A549 (cell line): ENCODE measurements around the gene BACE1.

Experiments
- CEBPB ChIP-seq, 2 experiments: fragments of >200 bp in 1 of 2; sonication (Bioruptor Twin) in 1 of 2; formaldehyde crosslinking in 1 of 2; IDR thresholded peaks; 2 replicates each; pipeline ENCODE4 v1.6.1; 2012 to 2016
- HDAC2 ChIP-seq: fragments of 200-600 bp; sonication (generic); IDR thresholded peaks from 2 replicates; pipeline ENCODE4 v1.6.1; 2016
- POLR2A ChIP-seq: IDR thresholded peaks from 2 replicates; pipeline ENCODE4 v1.6.1; 2012; ENCODE audit warnings: mild to moderate bottlenecking, low read length
- RAD21 ChIP-seq, 2 experiments: fragments of >200 bp in 1 of 2; sonication (Bioruptor Twin) in 1 of 2; formaldehyde crosslinking in 1 of 2; IDR thresholded peaks in 1 of 2; conservative IDR thresholded peaks in 1 of 2; 2 replicates in 1 of 2; 3 replicates in 1 of 2; pipeline ENCODE4 v1.6.1; 2012 to 2018; ENCODE audit warnings: inconsistent platforms in 1 of 2
- RFX5 ChIP-seq: fragments of 450-650 bp; IDR thresholded peaks from 2 replicates; pipeline ENCODE4 v1.7.1; 2014; ENCODE audit warnings: antibody characterized with exemption, mild to moderate bottlenecking, moderate library complexity
- SREBF2 ChIP-seq: fragments of 450-650 bp; IDR thresholded peaks from 2 replicates; pipeline ENCODE4 v1.6.1; 2014; ENCODE audit warnings: mild to moderate bottlenecking, moderate library complexity
- TFCP2L1 ChIP-seq: fragments of 250-450 bp; sonication (Bioruptor Pico); IDR thresholded peaks from 2 replicates; pipeline ENCODE4 v1.5.0; 2021; ENCODE audit warnings: mild to moderate bottlenecking
- TF ChIP-seq, protein P1 (sequence below): fragments of >200 bp; sonication (Bioruptor Twin); formaldehyde crosslinking; IDR thresholded peaks from 3 replicates; pipeline ENCODE4 v1.5.1; 2016
- TF ChIP-seq, protein P2 (sequence below): IDR thresholded peaks from 2 replicates; pipeline ENCODE4 v1.6.1; 2012

DNA sequence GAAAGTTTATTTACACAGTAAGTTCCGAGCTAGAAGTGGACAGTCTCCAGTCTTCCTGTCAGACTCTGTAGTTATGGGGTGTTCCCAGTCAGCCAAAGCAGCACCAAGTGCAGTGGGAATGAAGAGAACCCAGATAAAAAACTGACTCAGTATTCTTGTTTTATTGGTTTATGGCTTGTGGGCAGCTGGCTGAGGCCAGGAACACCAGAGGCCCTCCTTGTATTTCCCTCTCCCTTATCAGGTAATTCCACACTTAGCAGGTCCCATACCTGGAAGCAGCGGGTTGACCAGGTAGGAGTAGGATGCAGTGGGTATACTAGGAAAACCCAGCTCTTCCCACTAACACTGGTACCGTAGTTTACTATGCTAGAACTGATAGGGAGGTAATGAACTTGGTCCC, 28.4 kb downstream of the BACE1 start:
- no peak for TF ChIP-seq RFX5
- TF ChIP-seq, protein P1, sequence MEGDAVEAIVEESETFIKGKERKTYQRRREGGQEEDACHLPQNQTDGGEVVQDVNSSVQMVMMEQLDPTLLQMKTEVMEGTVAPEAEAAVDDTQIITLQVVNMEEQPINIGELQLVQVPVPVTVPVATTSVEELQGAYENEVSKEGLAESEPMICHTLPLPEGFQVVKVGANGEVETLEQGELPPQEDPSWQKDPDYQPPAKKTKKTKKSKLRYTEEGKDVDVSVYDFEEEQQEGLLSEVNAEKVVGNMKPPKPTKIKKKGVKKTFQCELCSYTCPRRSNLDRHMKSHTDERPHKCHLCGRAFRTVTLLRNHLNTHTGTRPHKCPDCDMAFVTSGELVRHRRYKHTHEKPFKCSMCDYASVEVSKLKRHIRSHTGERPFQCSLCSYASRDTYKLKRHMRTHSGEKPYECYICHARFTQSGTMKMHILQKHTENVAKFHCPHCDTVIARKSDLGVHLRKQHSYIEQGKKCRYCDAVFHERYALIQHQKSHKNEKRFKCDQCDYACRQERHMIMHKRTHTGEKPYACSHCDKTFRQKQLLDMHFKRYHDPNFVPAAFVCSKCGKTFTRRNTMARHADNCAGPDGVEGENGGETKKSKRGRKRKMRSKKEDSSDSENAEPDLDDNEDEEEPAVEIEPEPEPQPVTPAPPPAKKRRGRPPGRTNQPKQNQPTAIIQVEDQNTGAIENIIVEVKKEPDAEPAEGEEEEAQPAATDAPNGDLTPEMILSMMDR, result no peak
- TF ChIP-seq TFCP2L1 (CRISPR knock-in tag), result no peak
- no peak for TF ChIP-seq POLR2A
- no peak for TF ChIP-seq RAD21 (conservative IDR thresholded peaks at IDR 0.05 in 1 of 2, IDR thresholded peaks at IDR 0.05 in 1 of 2)
- no peak for TF ChIP-seq CEBPB (IDR thresholded peaks at IDR 0.05)
- no peak for TF ChIP-seq SREBF2
- no peak for TF ChIP-seq HDAC2
- TF ChIP-seq, protein P2, sequence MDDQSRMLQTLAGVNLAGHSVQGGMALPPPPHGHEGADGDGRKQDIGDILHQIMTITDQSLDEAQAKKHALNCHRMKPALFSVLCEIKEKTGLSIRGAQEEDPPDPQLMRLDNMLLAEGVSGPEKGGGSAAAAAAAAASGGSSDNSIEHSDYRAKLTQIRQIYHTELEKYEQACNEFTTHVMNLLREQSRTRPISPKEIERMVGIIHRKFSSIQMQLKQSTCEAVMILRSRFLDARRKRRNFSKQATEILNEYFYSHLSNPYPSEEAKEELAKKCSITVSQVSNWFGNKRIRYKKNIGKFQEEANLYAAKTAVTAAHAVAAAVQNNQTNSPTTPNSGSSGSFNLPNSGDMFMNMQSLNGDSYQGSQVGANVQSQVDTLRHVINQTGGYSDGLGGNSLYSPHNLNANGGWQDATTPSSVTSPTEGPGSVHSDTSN, result no peak
